Hepatocyte (in vitro differentiated cells): ENCODE measurements around the gene RASA1.

Experiments used
- CTCF ChIP-seq: fragments of 200-600 bp; sonication (generic); IDR thresholded peaks from 2 replicates; pipeline ENCODE4 v1.5.1; 2016; ENCODE audit warnings: antibody characterized with exemption, mild to moderate bottlenecking; ENCODE audit not compliant: poor library complexity
- EZH2 ChIP-seq: fragments of 200-600 bp; sonication (generic); IDR thresholded peaks from 2 replicates; pipeline ENCODE4 v1.6.1; 2016; ENCODE audit warnings: antibody characterized with exemption, mild to moderate bottlenecking, borderline replicate concordance
- EZH2phosphoT487 ChIP-seq: fragments of 200-600 bp; sonication (generic); IDR thresholded peaks from one replicate; pipeline ENCODE4 v1.6.1; 2018; ENCODE audit warnings: antibody characterized with exemption, mild to moderate bottlenecking, low read depth, moderate library complexity; ENCODE audit not compliant: unreplicated experiment, severe bottlenecking

DNA sequence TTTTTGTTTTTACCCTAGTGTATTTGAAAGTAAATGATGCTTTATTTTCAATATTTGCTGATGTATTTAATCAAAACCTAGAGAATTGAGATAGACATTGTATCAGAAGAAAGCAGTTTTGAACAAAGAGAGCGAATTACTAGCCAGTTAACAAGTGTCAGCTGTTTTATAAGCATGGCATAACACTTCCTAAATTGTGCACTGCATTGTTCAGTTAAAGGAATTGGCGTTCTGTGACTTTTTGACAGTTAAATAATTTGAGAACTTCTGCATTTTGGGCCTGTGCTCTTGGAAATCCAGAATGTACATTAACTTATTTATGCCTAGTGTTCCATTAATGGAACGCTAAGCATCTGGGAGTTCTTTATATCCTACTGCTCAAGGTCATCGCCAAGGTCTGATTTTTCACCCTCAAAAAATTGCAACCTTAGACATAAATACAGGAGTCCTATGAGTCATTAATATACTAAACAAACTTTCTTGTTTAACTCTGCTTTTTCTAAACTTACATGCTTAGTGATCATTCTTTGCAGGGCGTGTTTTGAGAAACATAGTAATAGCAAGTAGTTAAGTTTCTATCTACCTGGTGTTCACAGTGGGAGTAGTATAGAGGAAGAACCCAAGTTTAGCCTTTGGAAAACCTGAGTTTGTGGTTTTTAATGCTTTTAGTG lies 31.1 kb downstream of the RASA1 start:
- TF ChIP-seq CTCF (no peak), EZH2phosphoT487 (no peak), EZH2 (no peak)
